Measurements from ENCODE around the gene ATP8B4. TPM values are rescaled to one million over a fixed set of nuclear protein-coding genes. Genes with fewer than 3 reads are reported as not detected.

The ATP8B4 gene
- polyA plus RNA-seq, 1 experiment, result 1.0 TPM

- ChIA-PET POLR2A (interaction anchor here (0.6 kb wide), 1 partner anchor 151 kb away, joined by 3 read pairs; no protein-coding TSS in a partner anchor), CTCF (interaction anchor here (0.6 to 4.4 kb wide), 12 partner anchors 11 to 1191 kb away, joined by 3 to 41 read pairs (median 4); partner anchors contain the start of gene FGF7)
- Histone ChIP-seq H3K4me3 (ENCODE audit: low read depth, low read length) (no peak overlapping the region), H3K27me3 (ENCODE audit: control insufficient read depth, insufficient read depth, low read length) (no peaks in the 10 kb centered on the region), H3K9me3 (ENCODE audit: control insufficient read depth, insufficient read depth, low read length) (peaks cover 5% of the 10 kb centered on the region; the same call in 1 of the 2 replicates), H3K27ac (ENCODE audit: low read depth, low read length) (no peak overlapping the region)
- no peak for TF ChIP-seq CTCF (IDR thresholded peaks at IDR 0.05; ENCODE audit: low read depth, low read length)
- DNase-seq (ENCODE audit: low read depth, low spot score), result no peak
Observed at GRCh38 chr15:50053055-50053856, 65.8 kb downstream of the ATP8B4 start.

- no peaks in the 10 kb centered on the region for H3K27me3 ChIP-seq (ENCODE audit: control insufficient read depth, insufficient read depth, low read length)
- DNase-seq (ENCODE audit: low read depth, low spot score), result peak; percentile 61
- H3K27ac ChIP-seq (ENCODE audit: low read depth, low read length), result no peak overlapping the region
- H3K4me3 ChIP-seq (ENCODE audit: low read depth, low read length), result no peak overlapping the region
- CTCF ChIA-PET, result interaction anchor here (0.6 to 4.4 kb wide), 37 partner anchors 9 to 1543 kb away, joined by 3 to 41 read pairs (median 3); partner anchors contain the start of gene FGF7
- TF ChIP-seq CTCF (IDR thresholded peaks at IDR 0.05; ENCODE audit: low read depth, low read length), result peak; percentile 85
- peaks cover 5% of the 10 kb centered on the region; the same call in 1 of the 2 replicates for H3K9me3 ChIP-seq (ENCODE audit: control insufficient read depth, insufficient read depth, low read length)
- POLR2A ChIA-PET, result interaction anchor here (0.6 to 1.8 kb wide), 4 partner anchors 76 to 629 kb away, joined by 3 to 7 read pairs (median 4); partner anchors contain the start of genes DTWD1, FAM227B and FGF7
Observed at GRCh38 chr15:50051811-50052419, 67.1 kb downstream of the ATP8B4 start.

- Histone ChIP-seq H3K9me3 (ENCODE audit: control insufficient read depth, insufficient read depth, low read length) (peaks cover 5% of the 10 kb centered on the region; the same call in 1 of the 2 replicates), H3K4me3 (ENCODE audit: low read depth, low read length) (no peak overlapping the region), H3K27me3 (ENCODE audit: control insufficient read depth, insufficient read depth, low read length) (no peaks in the 10 kb centered on the region), H3K27ac (ENCODE audit: low read depth, low read length) (no peak overlapping the region)
- no peak for TF ChIP-seq CTCF (IDR thresholded peaks at IDR 0.05; ENCODE audit: low read depth, low read length)
- no peak for DNase-seq (ENCODE audit: low read depth, low spot score)
- CTCF ChIA-PET, result interaction anchor here (0.6 to 4.4 kb wide), 32 partner anchors 8 to 1542 kb away, joined by 3 to 41 read pairs (median 4); partner anchors contain the start of gene FGF7
- POLR2A ChIA-PET, result interaction anchor here (1.0 to 1.8 kb wide), 4 partner anchors 149 to 629 kb away, joined by 3 to 13 read pairs (median 6); partner anchors contain the start of genes DTWD1, FAM227B and FGF7
Observed at GRCh38 chr15:50050986-50051743, 67.9 kb downstream of the ATP8B4 start.

GRCh38 chr15:50049871-50050270 is 69.2 kb downstream of the ATP8B4 start:
- Histone ChIP-seq H3K9me3 (ENCODE audit: control insufficient read depth, insufficient read depth, low read length) (peaks cover 5% of the 10 kb centered on the region; the same call in 1 of the 2 replicates), H3K27ac (ENCODE audit: low read depth, low read length) (no peak overlapping the region), H3K27me3 (ENCODE audit: control insufficient read depth, insufficient read depth, low read length) (no peaks in the 10 kb centered on the region), H3K4me3 (ENCODE audit: low read depth, low read length) (no peak overlapping the region)
- ChIA-PET POLR2A (interaction anchor here (0.6 to 1.0 kb wide), 2 partner anchors 194 to 627 kb away, joined by 3 to 13 read pairs; partner anchors contain the start of gene FGF7), CTCF (interaction anchor here (0.6 to 4.4 kb wide), 2 partner anchors 46 to 186 kb away, joined by 4 to 25 read pairs; no protein-coding TSS in a partner anchor)
- peak; percentile 73 for DNase-seq (ENCODE audit: low read depth, low spot score)
- TF ChIP-seq CTCF (IDR thresholded peaks at IDR 0.05; ENCODE audit: low read depth, low read length), result no peak
